SK-N-MC (cell line): Measurements from ENCODE around the gene FAM180A.

Experiments used
- DNase-seq: peaks from one replicate; pipeline ENCODE4 v3.0.0-alpha.2; 2011; ENCODE audit warnings: low read depth, low spot score
- H3K27ac ChIP-seq: fragments of 200-600 bp; sonication (generic); 2 replicates; pipeline ENCODE4 v1.5.1; 2016; ENCODE audit warnings: mixed run types
- H3K36me3 ChIP-seq: fragments of 200-600 bp; sonication (generic); 2 replicates; pipeline ENCODE4 v1.6.1; 2017; ENCODE audit warnings: antibody characterized with exemption, low read length, mixed read lengths; ENCODE audit not compliant: insufficient read depth
- H3K4me3 ChIP-seq: fragments of 200-600 bp; sonication (generic); 2 replicates; pipeline ENCODE4 v1.5.1; 2016
- H3K9ac ChIP-seq: fragments of 200-600 bp; sonication (generic); 2 replicates; pipeline ENCODE4 v1.8.0; 2017; ENCODE audit warnings: mixed run types, mixed read lengths; ENCODE audit not compliant: insufficient read length
- H3K9me3 ChIP-seq: fragments of 200-600 bp; sonication (generic); 2 replicates; pipeline ENCODE4 v1.6.1; 2017; ENCODE audit warnings: low read depth, mild to moderate bottlenecking, antibody characterized with exemption, low read length, moderate library complexity, mixed read lengths
- EZH2 ChIP-seq: fragments of 200-600 bp; sonication (generic); IDR thresholded peaks from one replicate; pipeline ENCODE4 v1.6.1; 2017; ENCODE audit warnings: antibody characterized with exemption
- FOXP2 ChIP-seq: optimal IDR thresholded peaks from 2 replicates; pipeline ENCODE3; 2011; ENCODE audit warnings: mild to moderate bottlenecking, moderate library complexity; ENCODE audit not compliant: insufficient read depth; ENCODE audit errors: extremely low read length, control extremely low read depth
- POLR2AphosphoS5 ChIP-seq: IDR thresholded peaks from 2 replicates; pipeline ENCODE4 v1.6.1; 2012; ENCODE audit warnings: mild to moderate bottlenecking, low read depth, low read length, borderline replicate concordance

Gene FAM180A

GRCh38 chr7:135723411-135723810 lies 25.2 kb downstream of the FAM180A start:
- Histone ChIP-seq H3K36me3 (no peaks in the 10 kb centered on the region), H3K4me3 (no peak overlapping the region), H3K27ac (no peak overlapping the region), H3K9ac (no peak overlapping the region), H3K9me3 (no peaks in the 10 kb centered on the region)
- no peak for TF ChIP-seq POLR2AphosphoS5
- no peak for TF ChIP-seq EZH2
- no peak for TF ChIP-seq FOXP2
- no peak for DNase-seq

- no peak overlapping the region for H3K27ac ChIP-seq
- H3K9me3 ChIP-seq, result no peaks in the 10 kb centered on the region
- no peak for DNase-seq
- no peaks in the 10 kb centered on the region for H3K36me3 ChIP-seq
- H3K4me3 ChIP-seq, result no peak overlapping the region
- TF ChIP-seq POLR2AphosphoS5 (no peak), EZH2 (no peak), FOXP2 (no peak)
- H3K9ac ChIP-seq, result no peak overlapping the region
Measured at GRCh38 chr7:135721198-135721820, 27.3 kb downstream of the FAM180A start.

- Histone ChIP-seq H3K4me3 (no peak overlapping the region), H3K27ac (no peak overlapping the region), H3K36me3 (no peaks in the 10 kb centered on the region), H3K9ac (no peak overlapping the region), H3K9me3 (no peaks in the 10 kb centered on the region)
- no peak for TF ChIP-seq EZH2
- no peak for TF ChIP-seq POLR2AphosphoS5
- TF ChIP-seq FOXP2, result no peak
- DNase-seq, result no peak
Measured at GRCh38 chr7:135719688-135720087, 28.9 kb downstream of the FAM180A start.

- Histone ChIP-seq H3K9ac (no peak overlapping the region), H3K27ac (no peak overlapping the region), H3K4me3 (no peak overlapping the region), H3K36me3 (no peaks in the 10 kb centered on the region), H3K9me3 (no peaks in the 10 kb centered on the region)
- no peak for DNase-seq
- TF ChIP-seq EZH2 (no peak), FOXP2 (no peak), POLR2AphosphoS5 (no peak)
Measured at GRCh38 chr7:135718794-135719437, 29.7 kb downstream of the FAM180A start.

GRCh38 chr7:135718219-135718618 lies 30.4 kb downstream of the FAM180A start:
- Histone ChIP-seq H3K9me3 (no peaks in the 10 kb centered on the region), H3K4me3 (no peak overlapping the region), H3K9ac (no peak overlapping the region), H3K36me3 (no peaks in the 10 kb centered on the region), H3K27ac (no peak overlapping the region)
- DNase-seq, result no peak
- no peak for TF ChIP-seq POLR2AphosphoS5
- TF ChIP-seq EZH2, result no peak
- TF ChIP-seq FOXP2, result no peak

DNA sequence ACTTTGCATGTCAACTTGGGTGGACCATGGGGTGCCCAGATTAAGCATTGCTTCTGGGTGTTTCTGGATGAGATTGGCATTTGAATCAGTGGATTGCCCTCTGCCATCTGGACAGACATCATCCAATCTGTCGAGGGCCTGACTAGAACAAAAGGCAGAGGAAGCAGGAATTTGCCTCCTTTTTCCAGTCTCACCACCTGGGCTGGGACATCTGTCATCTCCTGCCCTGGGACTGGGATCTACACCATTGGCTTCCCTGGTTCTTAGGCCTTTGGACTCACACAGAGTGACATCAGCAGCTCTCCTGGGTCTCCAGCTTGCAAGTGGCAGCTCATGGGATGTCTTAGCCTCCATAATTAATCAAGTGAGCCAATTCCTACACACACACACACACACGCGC lies 30.9 kb downstream of the FAM180A start:
- Histone ChIP-seq H3K36me3 (no peaks in the 10 kb centered on the region), H3K9me3 (no peaks in the 10 kb centered on the region), H3K4me3 (no peak overlapping the region), H3K27ac (no peak overlapping the region), H3K9ac (no peak overlapping the region)
- DNase-seq, result no peak
- no peak for TF ChIP-seq FOXP2
- no peak for TF ChIP-seq EZH2
- no peak for TF ChIP-seq POLR2AphosphoS5

- DNase-seq, result peak; percentile 22
- Histone ChIP-seq H3K9ac (no peak overlapping the region), H3K27ac (no peak overlapping the region), H3K4me3 (no peak overlapping the region), H3K9me3 (no peaks in the 10 kb centered on the region), H3K36me3 (no peaks in the 10 kb centered on the region)
- TF ChIP-seq POLR2AphosphoS5 (peak; percentile 23; the same call in 1 of the 2 replicates), FOXP2 (no peak), EZH2 (no peak)
Measured at GRCh38 chr7:135716677-135717238, 31.9 kb downstream of the FAM180A start.

DNA sequence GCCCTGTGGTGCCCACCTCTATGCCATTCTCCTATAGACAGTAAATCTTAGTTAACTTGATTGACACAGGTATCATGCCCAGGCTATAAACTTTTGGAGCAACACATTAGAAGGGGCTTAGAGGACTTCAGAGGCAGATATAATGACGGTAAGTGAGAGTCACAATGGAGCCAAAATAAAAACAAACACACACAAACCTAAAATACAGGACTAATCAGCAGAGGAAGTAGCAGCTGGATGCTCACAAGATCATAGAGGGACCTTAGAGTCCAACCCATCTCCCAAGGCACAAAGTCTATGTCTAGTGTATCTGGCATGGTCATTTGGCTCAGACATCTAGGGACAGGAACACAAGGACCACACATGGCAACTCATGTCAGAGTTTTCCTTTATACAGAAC lies 32.9 kb downstream of the FAM180A start:
- DNase-seq, result no peak
- Histone ChIP-seq H3K4me3 (no peak overlapping the region), H3K27ac (no peak overlapping the region), H3K9ac (no peak overlapping the region), H3K9me3 (no peaks in the 10 kb centered on the region), H3K36me3 (no peaks in the 10 kb centered on the region)
- TF ChIP-seq FOXP2, result no peak
- no peak for TF ChIP-seq EZH2
- no peak for TF ChIP-seq POLR2AphosphoS5

GRCh38 chr7:135715055-135715522 lies 33.5 kb downstream of the FAM180A start:
- TF ChIP-seq POLR2AphosphoS5, result no peak
- no peak for TF ChIP-seq EZH2
- TF ChIP-seq FOXP2, result no peak
- Histone ChIP-seq H3K27ac (no peak overlapping the region), H3K9me3 (no peaks in the 10 kb centered on the region), H3K4me3 (no peak overlapping the region), H3K36me3 (no peaks in the 10 kb centered on the region), H3K9ac (no peak overlapping the region)
- DNase-seq, result no peak
